ENCODE data around the gene CHMP1A.
"Not testable (repeated sequence)": the region's sequence is repeated elsewhere in the genome, so short reads cannot be mapped to it uniquely, and the experiment has no call there.

The CHMP1A gene

DNA sequence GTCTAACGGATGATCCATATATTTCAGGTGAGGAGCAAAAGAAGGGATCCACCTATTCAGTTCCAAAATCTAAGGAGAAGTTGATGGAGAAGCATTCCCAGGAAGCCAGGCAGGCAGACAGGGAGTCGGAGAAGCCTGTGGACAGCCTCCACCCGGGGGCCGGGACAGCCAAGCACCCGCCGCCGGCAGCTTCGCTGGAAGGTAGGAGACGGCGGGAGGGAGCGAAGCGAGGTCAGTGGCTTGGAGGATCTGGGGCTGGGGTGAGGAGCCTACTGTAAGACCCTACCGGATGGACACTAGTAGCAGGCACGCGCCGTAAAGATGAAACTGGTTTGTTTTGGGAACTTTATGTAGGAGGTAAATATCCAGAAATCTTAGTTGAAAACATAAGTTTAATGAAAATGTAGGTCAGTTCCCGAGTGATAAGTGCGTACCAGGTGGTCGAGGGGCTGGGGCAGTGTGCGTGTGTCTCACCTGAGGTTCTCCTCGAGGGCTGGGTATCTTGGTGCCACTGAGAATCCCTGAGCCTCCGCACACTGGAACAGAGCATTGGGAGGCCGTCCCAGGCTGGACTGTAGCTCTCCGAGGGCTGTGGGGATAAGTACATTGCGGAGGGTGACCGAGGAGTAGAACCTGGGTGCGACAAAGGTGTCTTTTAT lies 842 bp upstream of the CHMP1A start:
- peak in 1 of 3 experiments; percentile 18 for DNase-seq (ENCODE audit: low read depth in 3 of 3)

DNA sequence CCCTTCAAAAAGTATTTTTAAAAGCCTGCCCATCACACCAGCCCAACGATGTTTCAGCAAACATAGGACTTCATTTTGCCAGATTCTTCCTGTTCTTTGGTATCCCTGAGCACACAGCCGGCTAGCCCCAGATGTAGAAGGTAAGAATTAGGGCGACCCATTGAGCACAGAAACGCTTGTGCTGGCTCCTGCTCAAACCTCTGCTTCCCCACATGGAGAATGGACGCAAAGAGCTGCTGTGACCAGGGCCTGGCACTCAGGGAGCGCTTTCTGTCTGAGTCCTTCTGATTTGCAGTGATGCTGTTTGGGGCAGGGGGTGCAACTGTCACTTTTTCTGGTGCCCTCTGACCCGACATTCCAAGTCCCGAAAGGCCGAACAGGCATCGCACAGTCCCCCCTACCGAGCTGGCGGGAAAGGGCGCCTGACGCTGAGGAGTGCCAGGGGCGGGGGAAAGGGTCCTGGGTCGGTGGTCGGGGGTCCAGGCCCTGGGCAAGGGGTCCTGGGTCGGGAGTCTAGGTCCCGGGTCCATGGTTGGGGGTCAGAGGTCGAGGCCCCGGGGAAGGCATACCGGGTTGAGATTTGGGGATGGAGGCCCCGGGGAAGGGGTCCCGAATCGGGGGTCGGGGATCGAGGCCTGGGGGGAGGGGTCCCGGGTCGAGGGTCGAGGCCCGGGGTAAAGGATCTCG lies 930 bp downstream of the CHMP1A start:
- DNase-seq (ENCODE audit: low read depth in 3 of 3) = no peak

DNA sequence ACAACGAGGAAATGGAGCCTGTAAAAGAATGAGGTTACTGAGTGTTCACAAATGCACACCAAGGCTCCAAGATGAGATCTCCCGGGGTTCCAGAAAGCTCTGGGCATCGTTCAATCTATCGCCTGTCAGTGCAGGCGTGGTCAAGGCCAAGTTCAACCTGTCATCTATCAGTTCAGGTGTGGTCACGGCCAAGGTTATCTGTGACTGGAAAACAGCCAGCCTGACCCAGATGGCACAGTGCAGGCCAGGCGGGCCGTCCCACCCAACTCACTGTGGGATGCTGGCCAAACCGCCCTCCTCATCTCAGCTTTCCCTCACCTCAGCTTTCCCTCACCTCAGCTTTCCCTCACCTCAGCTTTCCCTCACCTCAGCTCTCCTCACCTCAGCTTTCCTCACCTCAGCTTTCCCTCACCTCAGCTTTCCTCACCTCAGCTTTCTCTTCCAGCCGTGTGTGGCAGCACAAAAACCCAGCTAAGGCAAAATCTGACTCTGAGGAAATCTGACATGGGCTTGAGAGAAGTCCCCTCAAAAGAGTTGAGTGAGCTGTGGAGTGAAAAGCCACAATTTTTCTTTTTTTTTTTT lies 2.4 kb downstream of the CHMP1A start:
- DNase-seq (ENCODE audit: low read depth in 3 of 3) = no peak

DNA sequence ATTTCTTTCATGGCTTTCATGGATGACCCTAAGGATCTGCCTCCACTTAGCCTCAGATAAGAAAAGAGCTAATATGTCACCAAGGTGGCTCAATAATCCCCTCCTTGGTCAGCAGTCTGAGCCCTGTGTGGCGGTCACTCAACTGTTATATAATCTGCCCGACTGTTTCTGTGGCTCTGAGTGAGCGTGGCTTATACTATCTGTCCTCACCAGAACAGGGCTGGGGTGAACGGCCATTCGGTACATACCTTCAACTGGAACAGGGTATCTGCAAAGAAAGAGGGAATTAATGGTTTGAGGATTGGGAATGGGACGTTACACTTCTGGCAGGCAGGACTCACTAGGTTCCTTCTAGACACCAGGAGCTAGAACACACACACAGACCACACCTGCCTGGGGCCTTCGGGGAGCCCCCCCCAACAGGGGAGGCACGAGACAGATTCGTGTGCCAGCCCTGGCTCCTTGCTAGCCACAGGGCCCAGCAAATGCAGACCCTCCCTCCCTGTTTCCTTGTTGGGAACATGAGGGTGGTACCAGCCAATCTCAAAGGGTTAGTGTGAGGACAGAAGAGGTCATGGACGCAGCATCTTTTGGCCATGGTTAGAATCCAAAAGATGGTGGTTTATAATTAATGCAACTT lies 3.7 kb downstream of the CHMP1A start:
- no peak for DNase-seq (ENCODE audit: low read depth in 3 of 3)

DNA sequence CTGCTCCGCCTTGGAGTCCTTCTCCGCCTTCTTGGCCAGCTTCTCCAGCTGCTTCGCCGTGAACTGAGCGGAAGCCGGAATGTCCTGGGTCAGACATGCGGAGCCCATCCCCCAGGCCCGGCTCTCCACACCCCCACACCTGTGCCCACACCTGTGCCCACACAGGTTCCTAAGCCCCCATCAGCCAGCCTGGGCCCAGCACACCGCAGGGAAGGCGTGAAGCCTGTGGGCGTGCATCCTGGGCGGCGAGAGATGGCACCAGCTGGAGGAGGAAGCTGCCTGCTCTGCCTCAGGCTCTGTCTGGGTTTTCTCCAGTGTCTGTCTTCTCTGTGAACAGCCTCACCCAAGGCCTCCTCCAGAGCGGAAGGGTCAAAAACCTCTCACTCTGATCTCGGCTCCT lies 5.9 kb downstream of the CHMP1A start:
- no peak for DNase-seq (ENCODE audit: low read depth in 3 of 3)

DNA sequence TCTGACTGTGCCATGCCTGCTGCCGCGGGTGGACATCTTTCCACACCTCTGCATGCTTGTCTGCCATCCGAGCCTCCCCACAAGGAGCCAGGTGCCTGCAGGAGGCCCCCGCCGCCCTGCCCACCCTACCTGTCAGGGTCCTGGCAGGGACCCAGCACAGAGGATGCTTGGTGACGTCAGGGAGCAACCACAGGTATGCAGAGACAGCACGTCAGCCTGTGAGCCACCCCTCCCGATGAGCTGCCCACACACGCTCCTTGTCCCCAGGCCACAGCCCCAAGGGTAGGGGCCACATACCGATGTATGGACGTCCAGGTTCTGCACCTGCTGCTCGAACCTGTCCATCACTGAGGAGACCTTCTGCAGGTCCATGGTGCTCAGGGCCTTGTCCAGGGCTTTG lies 10.6 kb downstream of the CHMP1A start:
- DNase-seq (ENCODE audit: low read depth in 3 of 3) = no peak

DNA sequence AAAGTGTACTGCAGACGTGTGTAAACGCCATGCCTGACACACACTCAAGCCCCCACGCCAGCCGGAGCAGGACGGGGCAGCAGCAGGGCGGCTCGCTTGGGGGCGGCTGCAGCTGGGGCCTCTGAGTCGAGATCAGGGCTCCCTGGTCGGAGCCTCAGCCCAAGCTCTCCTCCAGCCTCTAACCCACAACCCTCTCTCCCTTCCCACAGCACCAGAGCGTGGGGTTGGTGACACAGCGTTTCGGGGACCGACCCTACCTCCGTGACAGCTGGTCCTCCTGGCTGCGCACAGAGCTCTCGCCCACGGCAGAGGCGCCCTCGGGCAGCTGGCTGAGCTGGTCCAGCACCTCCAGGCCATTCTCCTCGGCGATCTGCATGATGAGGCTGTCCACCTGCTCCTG lies 11.2 kb downstream of the CHMP1A start:
- no peak for DNase-seq (ENCODE audit: low read depth in 3 of 3)

DNA sequence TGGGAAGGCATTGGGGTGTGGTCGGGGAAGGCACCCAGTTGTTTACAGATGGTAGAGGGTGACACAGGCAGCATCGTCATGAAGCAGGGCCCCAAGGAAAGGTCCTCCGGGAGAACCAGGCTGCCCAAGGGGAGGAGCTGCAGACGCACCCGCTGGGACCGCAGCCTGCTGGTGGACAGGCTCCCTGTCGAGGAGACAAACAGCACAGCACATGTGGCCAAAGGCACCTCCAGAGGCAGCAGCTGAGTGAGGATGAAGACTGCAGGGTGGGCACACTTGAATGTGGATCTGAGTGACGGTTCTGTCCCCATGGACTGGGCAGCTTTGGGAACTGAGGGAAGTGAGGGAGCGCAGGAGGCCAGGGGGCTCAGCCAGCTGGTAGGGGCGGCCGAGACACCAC lies 12.4 kb downstream of the CHMP1A start:
- DNase-seq (ENCODE audit: low read depth in 3 of 3) = no peak

DNA sequence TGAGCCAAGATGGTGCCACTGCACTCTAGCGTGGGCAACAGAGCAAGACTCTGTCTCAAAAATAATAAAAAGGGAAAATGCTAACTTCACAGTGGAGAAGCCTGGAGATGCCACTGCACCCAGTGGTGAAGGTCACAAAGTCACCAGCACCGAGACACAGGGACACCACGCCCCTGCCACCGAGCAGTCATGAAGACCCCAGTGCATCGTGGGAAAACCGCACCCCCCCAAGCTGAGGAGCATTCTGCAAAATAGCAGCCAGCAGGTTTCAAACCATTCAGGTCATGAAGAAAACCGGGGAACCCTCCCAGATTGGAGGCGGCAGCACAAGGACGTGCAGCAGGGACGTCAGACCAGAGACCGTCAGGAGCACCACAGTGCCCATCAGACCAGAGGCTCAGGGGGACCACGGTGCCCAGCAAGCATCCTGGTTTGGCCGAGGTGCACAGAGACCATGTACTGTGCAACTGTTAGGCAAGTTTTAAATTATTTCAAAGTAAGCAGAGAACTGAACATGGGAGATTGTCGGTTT lies 13.7 kb downstream of the CHMP1A start:
- no peak for DNase-seq (ENCODE audit: low read depth in 3 of 3)

DNA sequence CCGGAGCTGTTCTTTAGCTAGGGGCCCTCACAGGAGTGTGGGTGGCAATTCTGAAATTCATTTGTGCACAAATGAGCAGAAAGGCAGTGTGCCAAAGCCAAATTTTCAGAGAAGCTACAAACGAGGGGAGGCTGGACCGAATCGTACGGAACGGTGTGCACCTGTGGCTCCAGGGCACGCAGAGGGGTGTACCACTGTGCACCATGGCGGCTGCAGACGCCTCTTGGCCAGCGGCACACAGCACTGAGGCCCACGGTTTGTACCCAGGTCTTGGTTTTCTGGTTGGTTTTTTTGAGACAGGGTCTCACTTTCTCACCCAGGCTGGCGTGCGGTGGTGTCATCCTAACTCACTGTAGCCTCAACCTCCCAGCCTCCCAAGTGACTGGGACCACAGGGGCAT lies 14.9 kb downstream of the CHMP1A start:
- no peak for DNase-seq (ENCODE audit: low read depth in 3 of 3)

DNA sequence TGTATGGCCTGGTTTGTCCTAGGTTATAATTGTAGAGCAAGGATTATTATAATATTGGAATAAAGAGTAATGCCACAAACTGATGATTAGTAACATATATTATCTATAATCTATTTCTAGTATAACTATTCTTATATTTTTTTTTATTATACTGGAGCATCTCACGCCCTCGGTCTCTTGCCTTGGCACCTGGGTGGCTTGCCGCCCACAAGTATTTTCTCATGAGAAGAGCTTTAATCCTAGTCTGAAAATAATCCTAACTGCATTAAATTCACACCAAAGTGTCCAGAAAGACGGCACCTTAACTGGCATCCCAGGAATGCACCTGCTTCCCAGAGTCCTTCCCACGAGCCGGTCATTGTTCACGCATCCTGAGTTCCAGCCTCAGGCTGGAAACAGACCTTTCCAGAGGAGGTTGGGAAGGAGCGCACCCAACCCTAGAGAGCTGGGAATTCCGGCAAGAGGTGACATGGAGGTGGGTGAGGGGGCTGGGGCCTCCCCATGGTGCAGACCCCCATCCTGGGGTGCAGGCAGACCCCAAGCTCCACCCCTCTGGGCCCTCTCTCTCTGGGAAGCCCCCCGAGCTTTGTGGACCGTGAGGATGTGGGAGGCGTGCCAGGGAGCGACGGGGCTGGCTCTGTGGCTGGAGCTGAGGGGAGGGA lies 15.9 kb downstream of the CHMP1A start:
- DNase-seq (ENCODE audit: low read depth in 3 of 3) = no peak

DNA sequence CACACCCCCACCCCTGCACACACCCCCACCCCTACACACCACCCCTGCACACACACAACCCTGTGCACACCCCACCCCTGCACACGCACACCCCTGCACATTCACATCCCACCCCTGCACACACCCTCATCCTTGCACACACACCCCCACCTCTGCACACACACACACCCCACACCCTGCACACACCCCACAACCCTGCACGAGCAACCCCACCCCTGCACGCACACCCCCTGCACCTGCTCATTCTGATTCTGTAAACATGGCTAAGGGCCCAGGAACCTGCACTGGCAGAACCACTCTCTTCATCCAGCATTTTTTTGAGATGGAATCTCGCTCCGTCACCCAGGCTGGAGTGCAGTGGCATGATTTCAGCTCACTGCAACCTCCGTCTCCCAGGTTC lies 18.1 kb downstream of the CHMP1A start:
- DNase-seq (ENCODE audit: low read depth in 3 of 3) = no peak

DNA sequence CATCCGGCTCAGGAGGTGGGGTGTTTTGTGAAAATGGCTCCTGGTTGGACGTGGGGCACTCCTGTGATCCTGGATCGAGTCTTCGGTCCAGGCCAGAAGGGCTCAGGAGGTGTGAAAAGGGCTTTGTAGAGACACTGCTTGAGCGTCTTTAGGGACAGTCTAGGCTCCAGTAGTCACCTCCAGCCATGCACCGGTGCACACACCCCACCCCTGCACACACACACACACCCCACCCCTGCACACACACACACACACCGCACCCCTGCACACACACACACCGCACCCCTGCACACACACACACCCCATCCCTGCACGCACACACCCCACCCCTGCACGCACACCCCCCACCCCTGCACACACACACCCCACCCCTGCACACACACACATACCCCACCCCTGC lies 19.1 kb downstream of the CHMP1A start:
- no peak for DNase-seq (ENCODE audit: low read depth in 3 of 3)

DNA sequence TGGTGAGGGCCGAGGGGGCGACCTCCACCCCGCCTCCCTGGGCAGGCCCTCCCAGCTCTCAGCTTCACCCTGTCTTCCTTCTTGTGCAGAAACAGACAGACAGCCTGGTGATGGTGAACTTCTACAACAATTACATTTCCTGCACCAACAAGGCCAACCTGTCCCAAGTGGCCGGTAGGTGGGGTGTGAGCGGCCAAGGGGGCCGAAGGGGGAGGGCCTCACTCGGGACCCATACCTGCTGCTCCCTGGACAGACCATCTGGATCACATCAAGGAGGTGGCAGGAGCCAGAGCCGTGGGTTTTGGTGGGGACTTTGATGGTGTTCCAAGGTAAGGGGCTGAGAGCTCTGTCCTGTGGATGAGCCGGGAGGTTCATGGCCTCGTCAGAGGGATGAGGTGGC lies 20.1 kb downstream of the CHMP1A start:
- no peak for DNase-seq (ENCODE audit: low read depth in 3 of 3)

DNA sequence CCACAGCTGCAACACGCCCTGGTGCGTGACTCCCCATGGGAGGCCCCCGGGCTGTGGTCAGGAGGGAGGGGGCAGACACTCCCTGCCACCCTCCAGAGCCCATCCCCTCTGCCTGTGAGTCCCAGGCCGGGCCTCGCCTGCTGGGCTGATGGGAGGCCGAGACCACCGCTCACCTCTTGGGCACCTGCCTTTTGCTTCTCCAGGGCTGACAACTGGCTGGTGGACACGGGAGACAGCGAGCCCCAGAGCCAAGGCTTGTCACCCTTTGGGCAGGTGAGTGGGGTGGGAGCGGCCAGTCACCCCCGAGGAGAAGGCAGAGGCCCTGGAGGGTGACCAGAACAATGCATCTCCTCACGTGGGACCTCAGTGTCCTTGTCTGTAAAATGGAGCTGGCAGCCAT lies 20.8 kb downstream of the CHMP1A start:
- no peak for DNase-seq (ENCODE audit: low read depth in 3 of 3)

DNA sequence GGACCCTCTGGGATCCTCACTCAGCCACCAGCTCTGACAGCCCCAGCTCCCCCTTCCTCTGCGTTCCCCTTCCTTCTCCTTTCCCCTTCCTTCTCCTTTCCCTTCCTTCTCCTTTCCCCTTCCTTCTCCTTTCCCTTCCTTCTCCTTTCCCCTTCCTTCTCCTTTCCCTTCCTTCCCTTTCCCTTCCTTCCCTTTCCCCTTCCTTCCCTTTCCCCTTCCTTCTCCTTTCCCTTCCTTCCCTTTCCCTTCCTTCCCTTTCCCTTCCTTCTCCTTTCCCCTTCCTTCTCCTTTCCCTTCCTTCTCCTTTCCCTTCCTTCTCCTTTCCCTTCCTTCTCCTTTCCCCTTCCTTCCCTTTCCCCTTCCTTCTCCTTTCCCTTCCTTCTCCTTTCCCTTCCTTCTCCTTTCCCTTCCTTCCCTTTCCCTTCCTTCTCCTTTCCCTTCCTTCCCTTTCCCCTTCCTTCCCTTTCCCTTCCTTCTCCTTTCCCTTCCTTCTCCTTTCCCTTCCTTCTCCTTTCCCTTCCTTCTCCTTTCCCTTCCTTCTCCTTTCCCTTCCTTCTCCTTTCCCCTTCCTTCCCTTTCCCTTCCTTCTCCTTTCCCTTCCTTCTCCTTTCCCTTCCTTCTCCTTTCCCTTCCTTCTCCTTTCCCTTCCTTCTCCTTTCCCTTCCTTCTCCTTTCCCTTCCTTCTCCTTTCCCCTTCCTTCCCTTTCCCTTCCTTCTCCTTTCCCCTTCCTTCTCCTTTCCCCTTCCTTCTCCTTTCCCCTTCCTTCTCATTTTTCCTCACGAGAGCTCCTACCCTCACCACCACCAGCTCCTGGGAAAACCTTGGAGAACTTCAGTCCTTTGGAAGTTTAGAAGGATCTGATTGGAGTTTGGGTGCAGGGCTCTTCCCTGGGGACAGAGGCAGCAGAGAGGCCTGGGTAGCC lies 22.8 kb downstream of the CHMP1A start:
- DNase-seq (ENCODE audit: low read depth in 3 of 3) = not testable (repeated sequence)

DNA sequence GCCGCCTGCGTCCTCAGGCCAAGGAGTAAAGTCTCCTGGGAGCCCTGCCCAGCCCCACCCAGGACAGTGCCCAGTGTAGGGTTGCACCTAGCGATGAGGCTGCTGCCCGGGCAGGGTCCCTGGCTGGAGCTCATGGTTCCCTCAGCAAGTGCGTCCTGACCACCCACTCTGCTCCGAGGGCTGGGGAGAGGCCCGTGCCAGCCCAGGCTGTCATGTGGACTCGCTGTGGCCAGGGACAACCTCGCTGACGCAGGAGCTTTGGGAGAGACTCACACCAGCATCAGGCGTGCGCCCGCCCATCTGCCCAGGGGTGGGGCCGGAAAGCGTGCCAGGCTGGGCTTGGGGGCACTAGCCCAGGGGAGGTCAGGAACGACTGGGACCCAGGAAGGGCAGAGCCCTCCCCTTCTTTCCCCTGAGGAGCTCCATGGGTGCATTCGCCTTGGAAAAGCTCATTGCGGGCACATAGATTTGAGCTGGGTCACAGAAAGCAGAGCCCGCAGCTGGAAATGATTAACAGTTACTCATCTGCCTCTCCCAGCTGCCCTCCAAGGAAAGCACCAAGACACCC lies 24.4 kb downstream of the CHMP1A start:
- DNase-seq (ENCODE audit: low read depth in 3 of 3) = no peak

DNA sequence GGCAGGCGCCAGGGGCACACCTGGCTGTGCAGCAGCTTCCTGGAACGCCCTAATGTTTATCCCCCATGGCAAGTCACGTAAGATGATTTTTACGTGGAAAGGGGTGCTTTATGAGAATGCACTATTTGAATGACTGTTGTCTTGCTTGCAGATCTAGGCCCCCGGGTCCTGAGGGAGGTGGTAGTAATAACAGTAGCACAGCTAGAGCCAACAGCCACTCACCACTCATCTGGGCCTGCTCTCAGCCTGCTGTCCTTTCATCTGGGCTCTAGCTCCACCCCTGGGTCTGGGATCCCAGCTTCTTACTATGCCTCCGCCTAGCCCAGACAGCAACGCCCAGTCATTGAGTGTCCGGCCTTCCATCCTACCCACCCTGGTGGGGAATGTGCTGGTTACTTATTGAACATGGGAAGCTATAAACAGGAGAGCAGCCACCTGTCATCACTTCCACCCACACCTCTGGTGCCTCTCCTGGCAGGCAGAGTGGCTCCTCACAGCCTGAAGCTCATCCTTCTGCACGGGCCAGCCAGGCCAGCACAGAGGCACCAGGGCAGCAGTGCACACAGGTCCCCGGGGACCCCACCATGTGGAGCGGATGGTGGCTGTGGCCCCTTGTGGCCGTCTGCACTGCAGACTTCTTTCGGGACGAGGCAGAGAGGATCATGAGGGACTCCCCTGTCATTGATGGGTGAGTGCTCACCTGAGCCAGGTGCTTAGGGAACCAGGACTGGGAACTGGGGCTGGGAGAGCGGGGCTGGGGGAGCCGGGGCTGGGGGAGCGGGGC lies 27.5 kb downstream of the CHMP1A start:
- no peak for DNase-seq (ENCODE audit: low read depth in 3 of 3)

DNA sequence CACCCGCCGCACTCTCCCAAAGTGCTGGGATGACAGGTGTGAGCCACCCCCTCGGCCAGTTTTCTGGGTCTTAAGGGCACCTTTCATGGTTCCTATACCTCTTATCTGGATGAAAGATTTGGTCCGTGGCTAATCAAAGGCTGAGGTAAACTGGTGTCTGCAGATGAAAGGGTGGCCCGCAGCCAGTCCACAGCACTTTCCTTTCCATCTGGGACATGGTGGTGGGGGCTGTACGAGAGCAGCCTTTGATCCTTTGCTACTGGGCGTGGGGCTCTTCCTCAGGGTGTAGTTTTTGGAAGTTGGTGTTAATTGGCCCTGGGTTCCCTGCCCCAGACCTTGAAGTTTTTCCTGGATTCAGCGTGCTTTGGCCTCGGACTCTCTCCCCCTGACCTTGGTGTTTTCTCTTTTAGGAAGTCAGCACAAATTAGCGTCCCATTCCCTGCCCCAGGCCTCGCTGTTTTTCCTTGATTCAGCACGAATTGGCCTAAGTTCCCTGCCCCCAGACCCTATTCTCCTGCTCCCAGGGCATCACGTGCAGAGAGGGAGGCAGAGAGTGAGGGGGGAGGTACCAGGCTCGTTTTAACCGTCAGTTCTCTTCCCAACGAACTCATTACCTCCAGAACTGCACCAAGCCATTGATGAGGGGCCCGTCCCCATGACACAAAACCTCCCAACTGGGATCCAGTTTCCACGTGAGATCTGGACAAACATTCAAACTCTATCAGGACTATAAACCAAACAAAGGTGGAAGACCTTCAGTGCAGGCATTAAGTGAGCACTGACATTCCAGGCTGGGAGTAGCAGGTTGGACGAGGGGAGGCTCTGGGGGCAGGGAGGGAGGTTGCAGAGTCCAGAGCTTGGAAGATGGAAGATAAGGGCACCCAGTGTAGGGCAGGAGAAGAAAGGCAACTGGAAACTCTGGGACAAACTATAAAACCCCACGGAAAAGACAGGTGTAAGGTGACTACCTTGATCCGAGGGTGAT lies 32.4 kb downstream of the CHMP1A start:
- no peak for DNase-seq (ENCODE audit: low read depth in 3 of 3)

Data from stimulated activated CD4-positive, alpha-beta T cell treated with anti-CD3 and anti-CD28 coated beads, TNF-alpha, amount 100 ng/mL, for 24 hours (primary cell).